ENCODE data around the gene CDH19. TPM values are rescaled to one million over a fixed set of nuclear protein-coding genes. Genes with fewer than 3 reads are reported as not detected.

CDH19 gene
- total RNA-seq, 1 donor, result not detected

GRCh38 chr18:66553824-66554223, 50.1 kb downstream of the CDH19 start:
- Histone ChIP-seq H3K36me3 (ENCODE audit: insufficient read depth, low read length) (no peaks in the 10 kb centered on the region), H3K27me3 (ENCODE audit: insufficient read depth, low read length) (no peaks in the 10 kb centered on the region), H3K9me3 (ENCODE audit: low read depth, low read length) (no peaks in the 10 kb centered on the region), H3K4me3 (ENCODE audit: insufficient read depth, low read length) (no peak overlapping the region), H3K27ac (ENCODE audit: low read depth, low read length) (no peak overlapping the region), H3K4me1 (ENCODE audit: insufficient read depth, low read length) (no peaks in the 10 kb centered on the region), H2AFZ (ENCODE audit: low read length) (no peak overlapping the region), H3K4me2 (ENCODE audit: insufficient read depth, low read length) (no peak overlapping the region), H4K20me1 (ENCODE audit: insufficient read depth, low read length) (no peaks in the 10 kb centered on the region), H3K79me2 (ENCODE audit: insufficient read depth, low read length) (no peaks in the 10 kb centered on the region)
- TF ChIP-seq, protein P1, sequence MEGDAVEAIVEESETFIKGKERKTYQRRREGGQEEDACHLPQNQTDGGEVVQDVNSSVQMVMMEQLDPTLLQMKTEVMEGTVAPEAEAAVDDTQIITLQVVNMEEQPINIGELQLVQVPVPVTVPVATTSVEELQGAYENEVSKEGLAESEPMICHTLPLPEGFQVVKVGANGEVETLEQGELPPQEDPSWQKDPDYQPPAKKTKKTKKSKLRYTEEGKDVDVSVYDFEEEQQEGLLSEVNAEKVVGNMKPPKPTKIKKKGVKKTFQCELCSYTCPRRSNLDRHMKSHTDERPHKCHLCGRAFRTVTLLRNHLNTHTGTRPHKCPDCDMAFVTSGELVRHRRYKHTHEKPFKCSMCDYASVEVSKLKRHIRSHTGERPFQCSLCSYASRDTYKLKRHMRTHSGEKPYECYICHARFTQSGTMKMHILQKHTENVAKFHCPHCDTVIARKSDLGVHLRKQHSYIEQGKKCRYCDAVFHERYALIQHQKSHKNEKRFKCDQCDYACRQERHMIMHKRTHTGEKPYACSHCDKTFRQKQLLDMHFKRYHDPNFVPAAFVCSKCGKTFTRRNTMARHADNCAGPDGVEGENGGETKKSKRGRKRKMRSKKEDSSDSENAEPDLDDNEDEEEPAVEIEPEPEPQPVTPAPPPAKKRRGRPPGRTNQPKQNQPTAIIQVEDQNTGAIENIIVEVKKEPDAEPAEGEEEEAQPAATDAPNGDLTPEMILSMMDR (IDR thresholded peaks at IDR 0.05; ENCODE audit: extremely low read depth, low read depth, low read length), result no peak
- no peak for DNase-seq (ENCODE audit: insufficient read length, low spot score, missing footprints)

DNA sequence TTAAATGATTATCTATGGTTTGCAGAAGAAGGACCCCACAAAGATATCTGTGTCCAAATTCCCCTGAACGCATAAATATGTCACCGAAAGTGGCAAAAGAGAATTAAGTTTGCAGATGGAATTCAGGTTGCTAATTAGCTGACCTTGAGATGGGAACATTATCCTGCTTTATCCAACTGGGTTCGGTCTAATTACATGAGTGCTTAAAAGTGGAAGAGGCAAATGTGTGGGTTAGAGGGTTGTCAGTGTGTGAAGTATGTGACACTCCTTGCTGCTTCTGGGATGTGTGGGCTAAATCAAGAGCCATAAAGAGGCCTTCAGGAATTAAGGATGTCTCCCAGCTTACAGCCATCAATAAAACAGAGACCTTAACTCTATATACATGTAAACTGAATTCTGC, 53.5 kb downstream of the CDH19 start:
- no peak overlapping the region for H2AFZ ChIP-seq (ENCODE audit: low read length)
- no peaks in the 10 kb centered on the region for H4K20me1 ChIP-seq (ENCODE audit: insufficient read depth, low read length)
- H3K4me2 ChIP-seq (ENCODE audit: insufficient read depth, low read length), result no peak overlapping the region
- no peak for DNase-seq (ENCODE audit: insufficient read length, low spot score, missing footprints)
- H3K79me2 ChIP-seq (ENCODE audit: insufficient read depth, low read length), result no peaks in the 10 kb centered on the region
- no peaks in the 10 kb centered on the region for H3K36me3 ChIP-seq (ENCODE audit: insufficient read depth, low read length)
- H3K9me3 ChIP-seq (ENCODE audit: low read depth, low read length), result no peaks in the 10 kb centered on the region
- H3K27me3 ChIP-seq (ENCODE audit: insufficient read depth, low read length), result no peaks in the 10 kb centered on the region
- H3K4me1 ChIP-seq (ENCODE audit: insufficient read depth, low read length), result no peaks in the 10 kb centered on the region
- H3K4me3 ChIP-seq (ENCODE audit: insufficient read depth, low read length), result no peak overlapping the region
- TF ChIP-seq, protein P1 (IDR thresholded peaks at IDR 0.05; ENCODE audit: extremely low read depth, low read depth, low read length), result no peak
- H3K27ac ChIP-seq (ENCODE audit: low read depth, low read length), result no peak overlapping the region

- TF ChIP-seq, protein P1 (IDR thresholded peaks at IDR 0.05; ENCODE audit: extremely low read depth, low read depth, low read length), result no peak
- no peaks in the 10 kb centered on the region for H3K9me3 ChIP-seq (ENCODE audit: low read depth, low read length)
- H4K20me1 ChIP-seq (ENCODE audit: insufficient read depth, low read length), result no peaks in the 10 kb centered on the region
- H3K4me1 ChIP-seq (ENCODE audit: insufficient read depth, low read length), result no peaks in the 10 kb centered on the region
- no peaks in the 10 kb centered on the region for H3K36me3 ChIP-seq (ENCODE audit: insufficient read depth, low read length)
- H3K4me2 ChIP-seq (ENCODE audit: insufficient read depth, low read length), result no peak overlapping the region
- no peak overlapping the region for H3K27ac ChIP-seq (ENCODE audit: low read depth, low read length)
- H3K79me2 ChIP-seq (ENCODE audit: insufficient read depth, low read length), result no peaks in the 10 kb centered on the region
- H2AFZ ChIP-seq (ENCODE audit: low read length), result no peak overlapping the region
- H3K27me3 ChIP-seq (ENCODE audit: insufficient read depth, low read length), result no peaks in the 10 kb centered on the region
- DNase-seq (ENCODE audit: insufficient read length, low spot score, missing footprints), result no peak
- no peak overlapping the region for H3K4me3 ChIP-seq (ENCODE audit: insufficient read depth, low read length)
Measured at GRCh38 chr18:66548747-66549146, 55.1 kb downstream of the CDH19 start.

- no peaks in the 10 kb centered on the region for H3K27me3 ChIP-seq (ENCODE audit: insufficient read depth, low read length)
- H3K36me3 ChIP-seq (ENCODE audit: insufficient read depth, low read length), result no peaks in the 10 kb centered on the region
- DNase-seq (ENCODE audit: insufficient read length, low spot score, missing footprints), result no peak
- no peak overlapping the region for H3K4me2 ChIP-seq (ENCODE audit: insufficient read depth, low read length)
- H3K9me3 ChIP-seq (ENCODE audit: low read depth, low read length), result peaks cover 2% of the 10 kb centered on the region
- no peaks in the 10 kb centered on the region for H3K4me1 ChIP-seq (ENCODE audit: insufficient read depth, low read length)
- H3K27ac ChIP-seq (ENCODE audit: low read depth, low read length), result no peak overlapping the region
- no peak overlapping the region for H2AFZ ChIP-seq (ENCODE audit: low read length)
- no peaks in the 10 kb centered on the region for H3K79me2 ChIP-seq (ENCODE audit: insufficient read depth, low read length)
- no peaks in the 10 kb centered on the region for H4K20me1 ChIP-seq (ENCODE audit: insufficient read depth, low read length)
- TF ChIP-seq, protein P1 (IDR thresholded peaks at IDR 0.05; ENCODE audit: extremely low read depth, low read depth, low read length), result no peak
- no peak overlapping the region for H3K4me3 ChIP-seq (ENCODE audit: insufficient read depth, low read length)
Measured at GRCh38 chr18:66534110-66534509, 69.8 kb downstream of the CDH19 start.
